Bronchial epithelial cell (primary cell): ENCODE results near the gene ATP1A2. TPM values are rescaled to one million over a fixed set of nuclear protein-coding genes. Genes with fewer than 3 reads are reported as not detected.

Experiments used
- DNase-seq: peaks from one replicate; pipeline ENCODE4 v3.0.0-alpha.2; 2010; ENCODE audit warnings: low read depth
- FAIRE-seq: peaks from 2 replicates; lab custom pipeline; 2011; peaks lifted over from hg19 to GRCh38; lab: Jason Lieb, UNC
- H3K27me3 ChIP-seq: 2 replicates; pipeline ENCODE4 v1.5.1; 2011; ENCODE audit warnings: low read length; ENCODE audit not compliant: control insufficient read depth, insufficient read depth
- H3K36me3 ChIP-seq: 2 replicates; pipeline ENCODE4 v1.5.1; 2011; ENCODE audit warnings: low read length; ENCODE audit not compliant: control insufficient read depth, insufficient read depth
- H3K4me3 ChIP-seq: 2 replicates; pipeline ENCODE4 v1.5.1; 2011; ENCODE audit warnings: mild to moderate bottlenecking, low read depth, low read length, control low read depth
- total RNA-seq: library from RNA; depleted of rRNA; stranded (reverse); fragments of >200 nt; gene quantifications from 2 replicates; pipeline ENCODE4 v1.2.1, GENCODE V29; 2014
- TF ChIP-seq, protein P1 (sequence below): IDR thresholded peaks from 2 replicates; pipeline ENCODE4 v1.5.1; 2011; ENCODE audit warnings: mild to moderate bottlenecking, moderate library complexity, low read length, control low read depth, inconsistent platforms; ENCODE audit not compliant: insufficient read depth, severe bottlenecking

The ATP1A2 gene
- total RNA-seq, 1 donor from 2014 or later = not detected

DNA sequence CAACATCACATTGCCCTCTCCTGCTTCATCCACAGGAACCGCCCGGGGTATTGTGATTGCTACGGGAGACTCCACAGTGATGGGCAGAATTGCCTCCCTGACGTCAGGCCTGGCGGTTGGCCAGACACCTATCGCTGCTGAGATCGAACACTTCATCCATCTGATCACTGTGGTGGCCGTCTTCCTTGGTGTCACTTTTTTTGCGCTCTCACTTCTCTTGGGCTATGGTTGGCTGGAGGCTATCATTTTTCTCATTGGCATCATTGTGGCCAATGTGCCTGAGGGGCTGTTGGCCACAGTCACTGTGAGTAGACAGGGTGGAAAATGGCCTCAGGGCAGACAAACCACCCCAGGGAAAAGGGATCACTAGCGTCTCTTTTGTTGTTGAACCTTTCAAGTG is 48.6 kb downstream of the ATP1A2 start:
- FAIRE-seq = no peak
- peaks cover 3% of the 10 kb centered on the region for H3K27me3 ChIP-seq
- no peak for DNase-seq
- TF ChIP-seq, protein P1, sequence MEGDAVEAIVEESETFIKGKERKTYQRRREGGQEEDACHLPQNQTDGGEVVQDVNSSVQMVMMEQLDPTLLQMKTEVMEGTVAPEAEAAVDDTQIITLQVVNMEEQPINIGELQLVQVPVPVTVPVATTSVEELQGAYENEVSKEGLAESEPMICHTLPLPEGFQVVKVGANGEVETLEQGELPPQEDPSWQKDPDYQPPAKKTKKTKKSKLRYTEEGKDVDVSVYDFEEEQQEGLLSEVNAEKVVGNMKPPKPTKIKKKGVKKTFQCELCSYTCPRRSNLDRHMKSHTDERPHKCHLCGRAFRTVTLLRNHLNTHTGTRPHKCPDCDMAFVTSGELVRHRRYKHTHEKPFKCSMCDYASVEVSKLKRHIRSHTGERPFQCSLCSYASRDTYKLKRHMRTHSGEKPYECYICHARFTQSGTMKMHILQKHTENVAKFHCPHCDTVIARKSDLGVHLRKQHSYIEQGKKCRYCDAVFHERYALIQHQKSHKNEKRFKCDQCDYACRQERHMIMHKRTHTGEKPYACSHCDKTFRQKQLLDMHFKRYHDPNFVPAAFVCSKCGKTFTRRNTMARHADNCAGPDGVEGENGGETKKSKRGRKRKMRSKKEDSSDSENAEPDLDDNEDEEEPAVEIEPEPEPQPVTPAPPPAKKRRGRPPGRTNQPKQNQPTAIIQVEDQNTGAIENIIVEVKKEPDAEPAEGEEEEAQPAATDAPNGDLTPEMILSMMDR = no peak
- no peaks in the 10 kb centered on the region for H3K36me3 ChIP-seq
- H3K4me3 ChIP-seq = no peak overlapping the region

DNA sequence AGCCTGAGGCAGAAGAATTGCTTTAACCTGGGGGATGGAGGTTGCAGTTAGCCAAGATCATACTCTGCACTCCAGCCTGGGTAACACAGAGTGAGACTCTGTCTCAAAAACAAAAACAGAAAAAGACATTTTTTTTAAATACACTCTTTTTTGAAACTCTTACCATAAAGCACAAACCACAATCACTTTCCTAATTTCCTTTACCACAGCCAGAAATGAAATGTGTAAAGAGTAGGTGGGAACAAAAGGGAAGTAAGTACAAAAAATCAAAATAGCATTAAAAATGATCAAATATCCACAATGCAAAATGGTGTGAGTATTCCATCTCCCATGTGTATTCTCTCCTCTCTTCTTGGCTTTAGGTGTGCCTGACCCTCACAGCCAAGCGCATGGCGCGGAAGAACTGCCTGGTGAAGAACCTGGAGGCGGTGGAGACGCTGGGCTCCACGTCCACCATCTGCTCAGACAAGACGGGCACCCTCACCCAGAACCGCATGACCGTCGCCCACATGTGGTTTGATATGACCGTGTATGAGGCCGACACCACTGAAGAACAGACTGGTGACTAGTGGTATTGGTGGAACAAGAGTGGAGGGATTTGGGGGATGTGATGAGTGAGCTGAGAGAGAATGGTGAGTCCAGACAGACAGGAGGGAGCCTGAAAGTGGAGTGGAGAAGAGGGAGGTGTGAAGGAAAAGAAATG is 50.8 kb downstream of the ATP1A2 start:
- TF ChIP-seq, protein P1 = no peak
- DNase-seq = no peak
- Histone ChIP-seq H3K36me3 (no peaks in the 10 kb centered on the region), H3K27me3 (peaks cover 5% of the 10 kb centered on the region), H3K4me3 (no peak overlapping the region)
- no peak for FAIRE-seq

DNA sequence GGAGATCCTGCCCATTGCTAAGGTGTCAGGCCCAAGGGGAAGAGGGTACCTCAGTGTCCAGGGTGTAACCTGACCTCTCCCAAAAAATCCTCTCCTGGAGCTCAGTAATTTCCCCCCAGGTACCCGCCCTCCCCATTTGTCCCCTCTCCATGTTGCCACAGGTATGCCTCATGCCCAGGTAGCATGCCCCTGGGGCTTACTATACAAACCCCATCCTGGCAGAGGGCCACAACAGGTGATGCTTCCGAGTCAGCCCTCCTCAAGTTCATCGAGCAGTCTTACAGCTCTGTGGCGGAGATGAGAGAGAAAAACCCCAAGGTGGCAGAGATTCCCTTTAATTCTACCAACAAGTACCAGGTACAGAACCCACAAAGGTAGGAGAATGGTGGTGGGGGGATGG is 51.5 kb downstream of the ATP1A2 start:
- FAIRE-seq = no peak
- H3K27me3 ChIP-seq = peaks cover 5% of the 10 kb centered on the region
- TF ChIP-seq, protein P1 = no peak
- DNase-seq = no peak
- H3K36me3 ChIP-seq = no peaks in the 10 kb centered on the region
- no peak overlapping the region for H3K4me3 ChIP-seq

DNA sequence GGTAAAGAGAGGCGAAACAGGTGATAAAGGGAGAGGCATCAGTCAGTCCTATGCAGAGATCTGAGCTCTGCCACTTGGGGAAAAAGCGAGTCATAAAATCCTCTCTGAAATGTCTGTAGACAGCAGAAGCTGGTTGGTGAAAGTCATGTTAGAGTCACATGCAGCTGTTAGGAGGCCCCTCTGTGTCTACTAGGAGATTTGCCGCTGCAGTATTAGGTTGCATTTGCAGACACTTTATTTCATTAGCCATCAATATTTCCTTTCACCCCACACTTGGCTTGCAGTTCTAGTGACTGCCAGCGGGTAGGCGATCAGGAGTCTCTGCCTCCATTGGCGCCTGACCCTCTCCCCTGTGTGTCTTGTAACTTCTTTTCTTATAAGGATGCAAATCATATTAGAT is 52.0 kb downstream of the ATP1A2 start:
- DNase-seq (no peak), FAIRE-seq (peak; percentile 23)
- Histone ChIP-seq H3K27me3 (peaks cover 5% of the 10 kb centered on the region), H3K36me3 (no peaks in the 10 kb centered on the region), H3K4me3 (no peak overlapping the region)
- TF ChIP-seq, protein P1 = peak; percentile 2

DNA sequence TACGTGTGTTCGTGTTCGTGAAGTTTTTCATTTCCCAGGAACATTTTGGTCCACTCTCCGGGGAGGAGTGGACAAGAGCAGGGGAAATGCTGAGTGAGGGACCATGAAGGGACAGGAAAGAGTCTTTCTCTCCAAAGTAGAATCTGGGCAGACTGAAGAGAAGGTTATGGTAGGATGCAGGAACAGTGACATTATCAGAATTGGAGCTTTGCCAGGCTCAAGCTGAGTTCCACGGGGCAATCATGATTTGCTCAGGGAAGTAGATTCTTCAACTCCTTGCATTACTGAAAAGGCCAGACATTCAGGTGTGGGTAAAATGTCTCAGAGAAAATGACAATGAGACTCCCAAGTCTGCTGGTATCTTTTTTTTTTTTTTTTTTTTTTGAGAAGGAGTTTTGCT is 52.5 kb downstream of the ATP1A2 start:
- FAIRE-seq = no peak
- TF ChIP-seq, protein P1 = no peak

More for the DNA sequence above, 52.5 kb downstream of the ATP1A2 start:
- no peak for DNase-seq
- Histone ChIP-seq H3K27me3 (peaks cover 5% of the 10 kb centered on the region), H3K36me3 (no peaks in the 10 kb centered on the region), H3K4me3 (no peak overlapping the region)
